Measurements from ENCODE around the gene SBSN.

The SBSN gene

DNA sequence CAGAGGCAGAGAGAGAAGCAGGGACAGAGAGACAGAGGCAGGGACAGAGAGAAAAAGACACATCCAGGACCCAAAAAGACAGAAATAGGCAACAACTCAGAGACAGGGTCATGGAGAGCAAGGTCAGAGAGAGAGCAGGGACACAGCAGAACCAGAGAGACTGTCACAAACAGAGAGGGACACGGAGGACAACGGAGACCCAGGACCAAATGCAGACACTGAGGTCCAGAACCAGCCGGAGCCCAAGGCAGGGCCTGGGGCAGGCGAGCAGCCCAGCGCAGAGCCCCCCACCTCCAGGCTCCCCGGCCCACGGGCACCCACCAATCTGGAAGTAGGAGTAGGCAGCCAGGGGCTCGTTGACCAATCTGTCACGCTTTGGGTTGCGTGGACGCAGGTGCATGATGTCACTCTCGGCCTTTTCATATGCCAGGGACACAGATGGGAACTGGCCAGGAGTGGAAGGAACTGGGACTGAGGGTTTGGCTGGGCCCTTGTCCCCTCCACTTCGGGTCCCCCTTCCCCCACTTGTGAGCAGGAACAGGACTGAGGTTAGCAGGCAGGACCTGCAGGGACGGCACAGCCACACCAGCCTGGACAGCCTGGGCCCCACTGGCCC lies 25.4 kb upstream of the SBSN start:
- DNase-seq: no peak

GRCh38 chr19:35552534-35553384 lies 24.6 kb upstream of the SBSN start:
- DNase-seq: no peak

DNA sequence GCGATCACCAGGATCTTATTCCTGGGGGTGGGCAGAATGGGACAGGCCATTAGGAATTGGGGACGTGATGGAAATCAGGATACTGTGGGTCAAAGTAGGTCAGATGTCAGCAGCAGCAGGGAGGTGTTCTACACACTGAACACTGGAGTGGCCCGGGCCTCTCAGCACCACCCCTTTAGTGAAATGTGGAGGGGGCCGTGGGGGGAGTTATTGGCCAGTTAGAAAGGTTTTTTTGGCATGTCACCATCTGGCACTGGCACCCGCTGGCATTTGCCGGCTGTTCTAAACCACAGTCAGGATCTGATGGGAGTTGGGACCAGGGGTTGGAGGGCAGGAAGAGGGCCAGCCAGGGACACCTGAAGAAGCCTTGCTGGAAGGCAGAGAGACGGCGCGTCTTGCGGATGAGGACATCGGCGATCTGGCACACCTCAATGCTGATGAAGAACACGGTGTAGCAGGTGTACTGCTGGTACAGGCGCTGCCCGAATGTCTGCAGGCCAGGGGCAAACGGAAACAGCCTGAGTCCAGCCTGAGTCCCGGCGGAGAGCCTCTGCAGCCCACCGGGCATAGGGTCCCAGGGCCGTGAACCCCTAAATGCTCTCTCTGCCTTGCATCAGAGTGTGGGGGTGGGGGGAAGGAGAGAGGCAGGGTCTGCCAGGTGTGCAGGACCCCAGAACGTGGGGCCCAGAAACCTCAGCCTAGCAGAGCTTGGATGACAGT lies 23.1 kb upstream of the SBSN start:
- DNase-seq: no peak

DNA sequence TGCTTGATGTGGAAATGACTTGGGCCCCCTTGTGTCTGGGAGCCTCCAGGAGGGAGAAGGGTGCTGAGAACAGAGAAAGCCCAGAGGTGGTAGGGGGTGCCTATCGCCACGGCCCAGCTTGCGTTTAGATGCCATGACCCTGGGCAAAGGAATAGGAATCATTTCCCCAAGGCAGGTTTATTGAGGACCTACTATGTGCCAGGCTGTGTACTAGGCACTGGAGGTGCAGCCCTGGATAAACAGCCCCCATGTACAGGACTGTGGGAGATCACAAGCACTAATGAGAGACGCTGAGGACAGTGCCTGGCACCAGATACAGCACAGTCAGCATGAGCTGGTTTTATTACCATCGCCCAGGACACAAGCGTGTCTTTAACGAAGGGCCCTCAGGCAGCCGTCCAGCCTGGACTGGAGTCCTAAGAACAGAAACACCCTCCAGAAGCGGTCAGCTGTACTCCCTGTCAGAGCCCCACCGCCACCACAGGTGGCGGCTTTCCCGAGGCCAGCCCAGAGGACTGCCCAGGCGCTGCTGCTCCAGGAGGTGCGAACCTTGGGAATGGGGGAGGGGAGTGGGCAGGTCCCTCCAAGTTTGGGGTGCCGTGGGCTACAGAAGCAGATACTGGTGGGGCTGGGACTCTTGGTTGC lies 21.9 kb upstream of the SBSN start:
- DNase-seq: no peak

- peak; percentile 28 for DNase-seq
Measured at GRCh38 chr19:35549174-35549788, 21.2 kb upstream of the SBSN start.

GRCh38 chr19:35546532-35546931 lies 18.4 kb upstream of the SBSN start:
- no peak for DNase-seq

DNA sequence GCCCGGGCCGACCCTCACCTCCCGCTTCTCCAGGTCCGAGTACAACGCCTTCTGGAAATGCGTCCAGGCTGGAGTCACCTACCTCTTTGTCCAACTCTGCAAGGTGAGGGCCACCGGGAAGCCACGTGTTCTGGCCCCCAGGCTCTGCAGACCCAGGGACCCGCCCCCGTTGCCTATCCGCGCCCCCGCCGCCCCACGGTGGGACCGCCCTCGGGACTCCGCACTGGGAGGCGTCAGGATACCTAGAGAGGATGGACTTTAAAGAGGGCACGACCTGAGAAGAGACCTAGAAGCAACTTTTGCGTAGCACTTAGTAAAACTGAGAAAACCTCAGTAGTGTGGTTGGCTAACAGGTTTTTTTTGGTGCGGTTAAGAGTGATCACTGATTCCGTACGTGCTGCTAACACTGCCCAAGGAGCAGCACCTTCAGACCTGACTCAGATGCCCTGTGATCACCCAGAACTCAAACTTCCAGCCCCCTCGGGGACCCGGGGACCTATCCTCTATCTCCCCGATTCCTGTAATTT lies 17.8 kb upstream of the SBSN start:
- no peak for DNase-seq

GRCh38 chr19:35545001-35545854 lies 17.1 kb upstream of the SBSN start, which contains the start of gene TMEM147:
TMEM147 (plus strand) TSS chr19:35545626; CDS start chr19:35545740, 114 bp downstream.
- DNase-seq: peak; percentile 52

DNA sequence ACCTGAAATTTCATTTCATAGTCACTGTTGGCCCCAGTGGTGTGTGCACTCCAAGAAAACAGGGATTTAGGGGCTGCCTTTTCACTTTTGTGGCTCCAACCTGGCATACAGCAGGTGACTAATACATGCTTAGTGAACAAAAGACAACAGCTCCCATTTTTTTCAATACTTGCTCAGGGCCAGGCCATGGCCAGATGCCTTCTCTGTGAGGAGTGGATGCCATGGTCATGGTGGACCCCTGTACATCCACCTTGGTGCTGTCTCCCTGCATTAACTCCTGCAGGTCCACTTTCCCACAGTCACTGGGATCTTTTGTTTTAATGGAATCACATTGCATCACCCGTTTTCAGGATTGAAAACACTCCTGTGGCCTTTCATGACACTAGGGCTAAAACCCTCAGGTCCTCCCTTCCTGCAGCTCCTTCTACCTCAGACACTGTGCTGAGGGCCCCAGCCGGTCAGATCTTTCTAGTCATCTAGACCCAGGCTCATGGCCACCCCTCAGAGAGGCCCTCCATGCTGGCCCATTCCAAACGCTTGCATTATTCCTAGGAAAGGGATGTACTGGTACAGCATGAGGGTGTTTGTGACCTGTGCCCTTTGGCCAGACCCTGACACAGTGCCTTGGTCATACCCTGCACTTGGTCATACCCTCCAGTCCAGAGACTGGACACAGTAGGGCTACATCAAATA lies 16.1 kb upstream of the SBSN start:
- DNase-seq: no peak

DNA sequence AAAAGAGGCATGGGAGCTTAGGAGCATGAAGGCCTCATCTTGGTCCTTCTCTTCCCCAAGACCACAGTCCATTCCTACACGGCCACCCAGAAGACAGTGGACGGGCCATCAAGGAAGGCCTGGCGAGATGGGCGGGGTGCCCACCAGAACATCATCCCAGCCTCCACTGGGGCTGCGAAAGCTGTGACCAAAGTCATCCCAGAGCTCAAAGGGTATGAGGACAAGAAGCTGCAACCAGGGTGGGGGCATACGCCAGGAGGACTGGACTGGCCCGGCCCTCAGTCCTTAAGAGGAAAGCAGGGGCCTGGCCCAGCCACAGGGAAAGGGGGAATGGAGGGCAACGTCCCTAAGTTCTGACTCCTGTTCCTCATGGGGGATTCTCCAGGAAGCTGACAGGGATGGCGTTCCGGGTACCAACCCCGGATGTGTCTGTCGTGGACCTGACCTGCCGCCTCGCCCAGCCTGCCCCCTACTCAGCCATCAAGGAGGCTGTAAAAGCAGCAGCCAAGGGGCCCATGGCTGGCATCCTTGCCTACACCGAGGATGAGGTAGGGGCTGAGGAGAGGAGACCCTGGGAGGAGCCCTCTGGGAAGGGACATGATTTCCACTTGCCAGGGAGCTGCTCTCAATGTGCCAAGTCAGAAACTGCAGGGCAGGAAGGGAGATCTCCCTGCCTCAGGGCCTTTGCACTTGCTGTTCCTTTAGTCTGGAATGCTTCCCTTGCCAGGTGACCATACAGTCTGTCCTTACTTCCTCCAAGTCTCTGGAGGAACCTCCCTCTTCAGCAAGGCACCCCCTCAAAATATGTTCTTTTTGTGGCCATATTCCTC lies 15.4 kb upstream of the SBSN start:
- no peak for DNase-seq

GRCh38 chr19:35542209-35542608 lies 14.1 kb upstream of the SBSN start:
- no peak for DNase-seq

DNA sequence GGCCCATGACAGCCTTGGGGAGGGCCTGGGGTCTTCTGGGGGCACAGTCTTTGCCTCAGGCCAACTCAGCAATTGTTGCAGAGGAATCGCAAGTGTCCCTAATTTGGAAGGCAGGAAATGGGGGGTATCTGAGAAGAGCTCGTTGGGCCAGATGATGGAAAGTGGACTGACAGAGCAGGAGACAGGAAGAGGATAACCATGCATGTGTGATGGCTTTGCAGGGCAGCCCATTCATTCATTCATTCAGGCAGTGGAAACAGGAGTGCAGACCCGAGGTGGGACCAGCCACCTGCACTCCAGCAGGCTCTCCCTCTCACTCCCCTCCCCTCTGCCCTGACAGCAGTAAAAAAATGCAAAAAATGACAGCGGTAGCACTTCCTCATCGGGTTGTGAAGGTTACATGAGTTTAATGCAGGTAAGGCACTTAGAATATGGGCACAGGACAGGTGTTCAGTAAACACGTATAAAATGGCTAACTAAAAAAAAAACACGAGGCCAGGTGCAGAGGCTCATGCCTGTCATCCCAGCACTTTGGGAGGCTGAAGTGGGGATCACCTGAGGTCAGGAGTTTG lies 12.3 kb upstream of the SBSN start:
- no peak for DNase-seq

DNA sequence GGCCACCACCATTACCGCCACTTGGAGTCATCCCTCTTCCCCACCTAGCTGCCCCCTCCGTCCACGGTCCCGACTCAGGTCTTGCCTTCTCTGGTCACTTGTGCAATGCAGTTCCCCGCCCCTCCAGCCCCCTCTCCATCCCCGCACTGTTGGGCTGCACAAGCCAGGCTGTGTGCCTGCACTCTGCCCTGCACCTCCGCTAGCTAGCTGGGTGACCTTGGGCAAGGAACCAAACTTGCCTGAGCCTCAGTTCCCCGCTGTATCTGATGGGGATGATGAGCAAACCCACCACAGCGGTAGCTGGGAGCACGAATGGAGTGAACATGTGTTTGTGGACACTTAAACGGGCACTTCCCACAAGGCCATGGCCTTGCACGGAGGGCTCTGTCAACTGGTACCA lies 11.7 kb upstream of the SBSN start:
- DNase-seq: no peak

GRCh38 chr19:35539314-35539713 lies 11.2 kb upstream of the SBSN start:
- no peak for DNase-seq

GRCh38 chr19:35534803-35535480 lies 6.8 kb upstream of the SBSN start:
- DNase-seq: no peak

- DNase-seq: no peak
Measured at GRCh38 chr19:35533822-35534392, 5.8 kb upstream of the SBSN start.

DNA sequence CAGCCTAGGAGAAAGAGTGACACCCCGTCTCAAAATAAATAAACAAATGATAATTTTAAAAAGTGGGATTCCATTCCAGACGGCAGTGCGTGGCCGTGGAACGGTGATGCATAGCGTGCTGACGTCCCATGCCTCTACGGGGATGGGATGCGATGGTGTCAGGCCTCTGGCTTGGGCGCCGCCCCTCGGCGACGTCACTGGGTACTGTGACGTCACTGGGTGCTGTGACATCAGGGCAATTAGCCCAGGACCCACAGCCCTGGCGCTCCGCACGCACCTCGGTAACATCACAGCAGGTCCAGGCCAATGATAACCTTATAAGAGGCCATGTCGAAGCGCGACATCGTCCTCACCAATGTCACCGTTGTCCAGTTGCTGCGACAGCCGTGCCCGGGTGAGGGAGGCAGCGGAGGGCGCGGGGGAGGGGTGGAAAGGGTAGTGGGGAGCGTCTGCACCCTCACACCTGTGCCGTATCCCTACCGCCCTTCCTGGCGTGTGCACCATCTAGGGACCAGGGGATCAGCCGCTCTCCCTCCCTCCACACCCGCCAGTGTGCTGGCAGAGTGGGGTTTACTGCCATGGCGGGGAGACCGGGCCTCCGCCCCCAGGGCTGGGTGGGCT lies 5.2 kb upstream of the SBSN start, which contains the start of gene GAPDHS:
GAPDHS (plus strand) TSS at position 256 of the 621 bp plus-strand sequence; CDS start at position 328, 72 bp downstream.
- no peak for DNase-seq

GRCh38 chr19:35531291-35531690 lies 3.2 kb upstream of the SBSN start:
- no peak for DNase-seq
